ENCODE data around the gene SLC25A17. TPM values are rescaled to one million over a fixed set of nuclear protein-coding genes. Genes with fewer than 3 reads are reported as not detected.

SLC25A17 gene
- total RNA-seq, 4 donors from 2014 or later, result 5.8 to 9.6 (median 8.4) TPM

DNA sequence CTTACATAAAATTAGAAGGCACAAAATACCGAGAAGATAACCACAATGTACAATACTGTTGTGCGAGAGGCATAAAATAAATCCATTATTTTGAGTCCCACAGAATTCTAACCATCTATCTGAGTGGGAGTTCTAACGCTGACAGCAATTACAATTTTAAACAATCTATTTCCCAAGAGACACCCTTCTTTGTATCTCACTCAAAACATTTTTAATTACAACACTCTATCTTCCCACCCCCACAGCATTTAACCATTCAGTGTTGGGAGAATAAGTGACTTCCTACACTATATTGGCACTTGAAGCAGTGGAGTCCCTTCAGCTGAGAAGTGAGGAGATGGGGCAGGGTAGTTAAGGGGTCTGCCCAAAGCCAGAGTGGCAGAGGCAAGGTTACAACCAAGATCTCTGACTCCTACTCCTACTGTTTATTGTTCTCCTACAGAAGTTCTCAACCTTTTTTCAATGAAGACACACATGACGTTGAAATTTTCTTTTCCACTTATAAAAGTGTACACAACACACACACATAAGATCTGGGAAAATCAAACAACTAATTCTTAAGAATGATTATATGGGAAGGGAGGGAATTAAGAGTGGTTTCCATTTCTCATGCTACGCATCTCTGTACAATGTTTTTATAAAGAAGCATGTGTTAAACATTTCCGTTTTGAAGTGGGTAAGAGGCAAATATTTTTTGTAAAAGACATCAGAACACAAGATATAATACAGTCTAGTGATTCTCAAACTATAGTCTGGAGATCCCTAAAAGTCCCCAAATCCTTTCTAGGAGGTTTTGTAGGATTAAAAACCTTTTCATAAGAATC is 10.9 kb downstream of the SLC25A17 start:
- H3K27me3 ChIP-seq, result no peaks in the 10 kb centered on the region
- intact Hi-C loops (cut with DNase I), result no loop called here
- TF ChIP-seq POLR2A (IDR thresholded peaks at IDR 0.05; ENCODE audit: low read depth) (no peak), POLR2AphosphoS5 (IDR thresholded peaks at IDR 0.05) (no peak), EP300 (IDR thresholded peaks at IDR 0.05) (no peak)
- TF ChIP-seq, protein P1, sequence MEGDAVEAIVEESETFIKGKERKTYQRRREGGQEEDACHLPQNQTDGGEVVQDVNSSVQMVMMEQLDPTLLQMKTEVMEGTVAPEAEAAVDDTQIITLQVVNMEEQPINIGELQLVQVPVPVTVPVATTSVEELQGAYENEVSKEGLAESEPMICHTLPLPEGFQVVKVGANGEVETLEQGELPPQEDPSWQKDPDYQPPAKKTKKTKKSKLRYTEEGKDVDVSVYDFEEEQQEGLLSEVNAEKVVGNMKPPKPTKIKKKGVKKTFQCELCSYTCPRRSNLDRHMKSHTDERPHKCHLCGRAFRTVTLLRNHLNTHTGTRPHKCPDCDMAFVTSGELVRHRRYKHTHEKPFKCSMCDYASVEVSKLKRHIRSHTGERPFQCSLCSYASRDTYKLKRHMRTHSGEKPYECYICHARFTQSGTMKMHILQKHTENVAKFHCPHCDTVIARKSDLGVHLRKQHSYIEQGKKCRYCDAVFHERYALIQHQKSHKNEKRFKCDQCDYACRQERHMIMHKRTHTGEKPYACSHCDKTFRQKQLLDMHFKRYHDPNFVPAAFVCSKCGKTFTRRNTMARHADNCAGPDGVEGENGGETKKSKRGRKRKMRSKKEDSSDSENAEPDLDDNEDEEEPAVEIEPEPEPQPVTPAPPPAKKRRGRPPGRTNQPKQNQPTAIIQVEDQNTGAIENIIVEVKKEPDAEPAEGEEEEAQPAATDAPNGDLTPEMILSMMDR (IDR thresholded peaks at IDR 0.05), result no peak
- H3K4me1 ChIP-seq, result peaks cover 0 to 9% (median 3%) of the 10 kb centered on the region in 4 donors
- no peaks in the 10 kb centered on the region for H3K9me3 ChIP-seq
- no peak overlapping the region for H3K4me3 ChIP-seq
- H3K36me3 ChIP-seq, result peaks cover 0 to 9% (median 2%) of the 10 kb centered on the region in 4 donors
- 55% methylated on average over 6 of the region's 6 CpGs for WGBS
- no peak overlapping the region for H3K27ac ChIP-seq (replicated peaks in 1 of 4)
- no peak for DNase-seq (ENCODE audit: extremely low spot score)

DNA sequence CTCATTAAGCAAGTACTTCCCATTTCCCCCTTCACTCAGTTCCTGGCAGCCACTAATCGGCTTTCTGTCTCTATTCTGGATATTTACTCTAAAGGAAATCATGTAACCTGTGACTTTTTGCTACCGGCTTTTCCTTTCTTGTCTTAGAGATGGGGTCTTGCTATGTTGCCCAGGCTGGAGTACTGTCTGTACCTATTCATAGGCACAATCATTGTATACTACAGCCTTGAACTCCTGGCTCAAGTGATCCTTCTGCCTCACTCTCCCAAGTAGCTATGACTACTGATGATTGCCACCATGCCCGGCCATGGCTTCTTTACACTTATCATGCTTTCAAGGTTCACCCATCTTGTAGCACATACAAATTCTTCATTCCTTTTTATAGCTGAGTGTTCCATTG is 12.4 kb downstream of the SLC25A17 start:
- no peak for DNase-seq (ENCODE audit: extremely low spot score)
- Histone ChIP-seq H3K27ac (replicated peaks in 1 of 4) (no peak overlapping the region), H3K36me3 (peaks cover 0 to 8% (median 2%) of the 10 kb centered on the region in 4 donors), H3K4me1 (peaks cover 0 to 9% (median 3%) of the 10 kb centered on the region in 4 donors), H3K9me3 (no peaks in the 10 kb centered on the region), H3K4me3 (no peak overlapping the region), H3K27me3 (no peaks in the 10 kb centered on the region)
- 89% methylated on average over 3 of the region's 3 CpGs for WGBS
- intact Hi-C loops (cut with DNase I), result no loop called here
- TF ChIP-seq POLR2AphosphoS5 (IDR thresholded peaks at IDR 0.05), result no peak

DNA sequence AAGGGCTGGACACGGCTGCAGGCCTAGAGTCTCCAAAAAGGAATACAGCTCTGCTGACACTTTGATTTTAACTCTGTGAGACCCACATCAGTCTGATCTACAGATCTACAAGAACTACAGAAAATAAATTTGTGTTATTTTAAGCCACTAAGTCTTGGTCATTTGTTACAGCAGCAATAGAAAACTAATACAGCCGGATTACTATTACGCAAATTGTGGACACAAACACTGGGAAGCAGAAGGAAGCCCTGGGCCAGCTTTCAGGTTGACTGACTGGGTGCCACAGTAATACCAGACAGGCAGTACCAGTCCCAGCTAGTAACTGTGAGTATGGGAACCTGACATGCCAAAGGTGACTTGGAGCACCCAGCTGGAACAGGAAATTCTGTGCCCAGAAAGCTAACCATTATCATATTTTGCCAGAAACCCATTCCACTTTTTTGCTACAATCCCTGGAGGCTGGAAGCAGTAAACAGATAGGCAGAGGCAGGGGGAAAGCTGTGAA is 13.4 kb downstream of the SLC25A17 start:
- Histone ChIP-seq H3K9me3 (no peaks in the 10 kb centered on the region), H3K27ac (replicated peaks in 1 of 4) (no peak overlapping the region), H3K4me3 (no peak overlapping the region), H3K27me3 (no peaks in the 10 kb centered on the region), H3K36me3 (peaks cover 0 to 8% (median 2%) of the 10 kb centered on the region in 4 donors), H3K4me1 (peaks cover 0 to 9% (median 3%) of the 10 kb centered on the region in 4 donors)
- DNase-seq (ENCODE audit: extremely low spot score), result no peak
- 94% methylated on average over 3 of the region's 3 CpGs for WGBS
- TF ChIP-seq EP300 (IDR thresholded peaks at IDR 0.05) (no peak), POLR2A (IDR thresholded peaks at IDR 0.05; ENCODE audit: low read depth) (no peak), POLR2AphosphoS5 (IDR thresholded peaks at IDR 0.05) (no peak)
- TF ChIP-seq, protein P1 (IDR thresholded peaks at IDR 0.05), result no peak
- intact Hi-C loops (cut with DNase I), result no loop called here

DNA sequence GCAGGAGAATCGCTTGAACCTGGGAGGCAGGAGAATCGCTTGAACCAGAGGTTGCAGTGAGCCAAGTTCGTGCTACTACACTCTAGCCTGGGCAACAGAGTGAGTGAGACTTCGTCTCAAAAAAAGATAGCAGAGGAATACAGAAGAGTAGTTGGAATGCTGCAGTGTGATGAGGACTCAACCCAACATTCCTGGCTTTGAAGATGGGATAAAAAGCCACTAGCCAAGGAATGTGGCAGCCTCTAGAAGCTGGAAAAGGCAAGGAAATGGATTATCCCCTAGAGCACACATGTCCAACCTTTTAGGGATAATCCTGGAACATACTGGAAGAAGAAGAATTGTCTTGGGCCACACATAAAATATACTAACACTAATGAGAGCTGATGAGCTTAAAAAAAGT is 13.9 kb downstream of the SLC25A17 start:
- TF ChIP-seq, protein P1 (IDR thresholded peaks at IDR 0.05), result no peak
- no peak for TF ChIP-seq EP300 (IDR thresholded peaks at IDR 0.05)
- no peak for TF ChIP-seq POLR2AphosphoS5 (IDR thresholded peaks at IDR 0.05)
- Histone ChIP-seq H3K36me3 (peaks cover 0 to 8% (median 2%) of the 10 kb centered on the region in 4 donors), H3K27ac (replicated peaks in 1 of 4) (no peak overlapping the region), H3K4me3 (no peak overlapping the region), H3K9me3 (no peaks in the 10 kb centered on the region), H3K27me3 (no peaks in the 10 kb centered on the region), H3K4me1 (peaks cover 0 to 11% (median 5%) of the 10 kb centered on the region in 4 donors)
- 93% methylated on average over 4 of the region's 4 CpGs for WGBS
- DNase-seq (ENCODE audit: extremely low spot score), result no peak
- intact Hi-C loops (cut with DNase I), result no loop called here

DNA sequence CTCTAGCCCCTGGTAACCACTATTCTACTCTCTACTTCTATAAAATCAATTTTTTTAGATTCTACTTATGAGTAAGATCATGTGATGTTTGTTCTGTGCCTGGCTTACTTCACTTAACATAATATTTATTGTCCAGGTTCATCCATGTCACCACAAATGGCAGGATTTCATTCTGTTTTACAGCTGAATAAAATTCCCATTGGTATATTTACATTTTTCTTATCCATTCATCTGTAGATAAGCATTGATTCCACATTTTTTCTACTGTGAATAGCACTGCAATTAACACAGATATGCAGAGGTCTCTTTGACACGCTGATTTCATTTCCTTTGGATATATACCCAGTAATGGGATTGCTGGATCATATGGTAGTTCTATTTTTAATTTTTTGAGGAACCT is 15.8 kb downstream of the SLC25A17 start:
- intact Hi-C loops (cut with DNase I), result no loop called here
- no peak for TF ChIP-seq POLR2AphosphoS5 (IDR thresholded peaks at IDR 0.05)
- peaks cover 0 to 10% (median 4%) of the 10 kb centered on the region in 4 donors for H3K36me3 ChIP-seq
- no peak overlapping the region for H3K4me3 ChIP-seq
- no peaks in the 10 kb centered on the region for H3K9me3 ChIP-seq
- no peak overlapping the region for H3K27ac ChIP-seq (replicated peaks in 1 of 4)
- no peaks in the 10 kb centered on the region for H3K27me3 ChIP-seq
- DNase-seq (ENCODE audit: extremely low spot score), result no peak
- H3K4me1 ChIP-seq, result peaks cover 0 to 9% (median under 1%) of the 10 kb centered on the region in 4 donors
- 90% methylated on average over 1 of the region's 1 CpG for WGBS

Data from esophagus muscularis mucosa (tissue), 4 donors.